Renal cortical epithelial cell (primary cell): ENCODE measurements around the gene PHIP. TPM values are rescaled to one million over a fixed set of nuclear protein-coding genes. Genes with fewer than 3 reads are reported as not detected.
"Not testable (repeated sequence)": the region's sequence is repeated elsewhere in the genome, so short reads cannot be mapped to it uniquely, and the experiment has no call there.

Source experiments
- DNase-seq: peaks from one replicate; pipeline ENCODE4 v3.0.0-alpha.2; 2011; ENCODE audit warnings: low read depth
- total RNA-seq: library from RNA; depleted of rRNA; stranded (reverse); fragments of >200 nt; gene quantifications from 2 replicates; pipeline ENCODE4 v1.2.3, GENCODE V29; 2014

PHIP gene
- 15.1 and 36.9 TPM in 2 replicates for total RNA-seq

- peak; percentile 77 for DNase-seq
Measured at GRCh38 chr6:79078075-79078969, at the start of gene PHIP. Gene PHIP, minus strand, starts transcription at chr6:79078254. Its CDS starts 186 bp downstream, at chr6:79078068.

DNA sequence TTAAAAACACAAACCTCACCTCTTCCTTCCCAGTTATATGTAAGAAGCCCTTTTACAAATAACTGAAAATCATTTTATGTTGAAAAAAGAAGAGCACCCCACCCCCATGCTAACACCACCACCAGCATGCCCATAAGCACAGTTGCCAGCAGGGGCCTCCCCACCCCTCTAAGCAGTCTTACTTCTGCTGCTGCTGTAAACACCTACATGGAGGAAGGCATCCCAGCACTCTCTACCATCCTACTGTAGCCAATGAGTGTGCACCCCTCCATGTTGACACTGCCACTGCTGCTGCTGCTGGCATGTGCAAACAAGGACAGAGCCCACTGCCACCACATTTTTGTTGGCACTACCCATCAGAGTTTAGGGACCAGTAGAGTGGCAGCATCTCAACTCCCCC lies 49.6 kb upstream of the PHIP start:
- DNase-seq: no peak

DNA sequence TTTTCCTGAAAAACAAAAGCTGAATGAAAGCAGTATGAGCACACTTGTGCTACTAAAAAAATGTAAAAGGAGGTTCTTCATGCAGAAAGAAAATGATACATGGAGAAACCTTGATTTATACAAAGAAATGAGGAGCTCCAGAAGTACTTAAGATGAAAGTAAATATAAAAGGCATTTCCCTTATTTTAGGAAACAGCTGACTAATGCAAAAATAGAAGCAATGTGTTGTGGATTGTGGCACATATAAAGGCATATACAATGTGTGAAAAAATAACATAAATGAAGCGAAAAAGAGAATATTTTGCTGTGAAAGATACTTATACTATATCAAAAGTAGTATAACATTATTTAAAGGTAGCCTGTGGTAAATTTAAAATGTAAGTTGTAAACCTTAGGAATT lies 41.2 kb upstream of the PHIP start:
- no peak for DNase-seq

DNA sequence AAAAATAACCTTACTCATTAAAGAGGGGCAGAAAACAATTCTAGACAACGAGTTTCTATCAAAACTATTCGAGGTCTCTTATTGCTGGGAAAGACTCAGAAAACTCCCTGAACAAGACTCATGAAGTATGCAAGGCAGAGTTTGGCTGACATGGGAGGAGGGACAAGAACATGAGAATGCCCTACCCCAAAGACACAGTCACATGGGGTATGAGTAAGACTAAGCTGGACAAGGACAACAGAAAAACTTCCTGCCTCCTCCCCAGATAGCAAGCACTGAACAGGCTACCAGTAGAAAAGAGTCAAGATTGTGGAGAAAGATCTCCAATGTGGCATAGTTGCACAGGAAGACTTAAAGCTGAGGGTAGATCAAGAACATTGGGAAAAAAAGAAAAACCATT lies 39.7 kb upstream of the PHIP start:
- peak; percentile 41 for DNase-seq

DNA sequence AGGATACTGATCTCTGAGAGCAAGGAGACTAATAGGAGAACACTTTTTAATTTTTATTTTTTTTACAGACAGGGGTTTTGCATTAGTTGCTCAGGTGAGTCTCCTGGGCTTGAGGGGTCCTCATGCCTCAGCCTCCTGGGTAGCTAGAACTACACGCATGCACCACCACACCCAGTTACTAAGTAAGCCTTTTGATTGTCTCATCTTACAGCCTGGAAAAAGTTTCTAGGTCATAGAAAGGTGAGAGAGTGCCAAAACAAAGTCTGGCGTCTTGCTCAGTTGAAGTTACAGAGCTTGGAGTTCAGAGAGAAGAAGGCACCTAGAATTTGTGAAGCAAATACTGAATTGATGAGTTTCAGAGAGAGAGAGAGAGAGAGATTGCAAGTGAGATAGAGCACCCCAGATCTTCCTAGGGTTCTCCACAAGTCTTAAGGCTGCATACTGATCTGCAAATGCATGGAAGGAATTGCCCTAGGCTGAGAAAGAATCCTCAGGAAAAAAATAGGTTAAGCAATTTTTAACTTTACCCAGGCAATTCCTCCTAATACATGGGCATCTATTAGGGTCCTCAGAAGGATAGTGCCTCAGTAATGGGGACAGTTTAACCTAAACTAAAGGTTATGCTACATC lies 37.6 kb upstream of the PHIP start:
- DNase-seq: peak; percentile 13

GRCh38 chr6:79111549-79111948 lies 33.5 kb upstream of the PHIP start:
- DNase-seq: no peak

DNA sequence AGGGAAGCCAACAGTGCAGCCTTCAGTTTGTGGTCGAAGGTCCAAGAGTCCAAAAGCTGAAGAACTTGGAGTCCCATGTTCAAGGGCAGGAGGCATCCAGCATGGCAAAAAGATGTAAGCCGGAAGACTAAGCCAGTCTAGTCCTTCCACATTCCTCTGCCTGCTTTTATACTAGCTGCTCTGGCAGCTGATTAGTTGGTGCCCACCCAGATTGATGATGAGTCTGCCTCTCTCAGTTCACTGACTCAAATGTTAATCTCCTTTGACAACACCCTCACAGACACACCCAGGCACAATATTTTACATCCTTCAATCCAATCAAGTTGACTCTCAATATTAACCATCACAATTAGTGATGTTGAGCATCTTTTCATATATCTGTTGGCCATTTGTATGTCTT lies 23.1 kb upstream of the PHIP start:
- no peak for DNase-seq

DNA sequence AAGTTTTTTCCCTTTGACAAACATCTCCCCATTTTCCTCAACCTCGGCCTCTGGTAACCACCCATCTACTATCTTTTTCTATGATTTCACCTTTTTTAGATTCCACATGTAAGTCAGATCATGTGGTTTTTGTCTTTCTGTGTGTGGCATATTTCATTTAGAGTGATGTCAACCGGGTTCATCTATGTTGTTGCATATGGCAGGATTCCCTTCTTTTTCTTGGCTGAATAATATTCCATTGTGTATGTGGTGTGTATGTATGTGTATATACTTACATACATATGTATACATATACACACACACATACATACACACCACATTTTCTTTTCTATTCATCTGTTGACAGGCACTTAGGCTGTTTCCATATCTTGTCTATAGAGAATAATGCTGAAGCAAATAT lies 22.2 kb upstream of the PHIP start:
- DNase-seq: no peak

DNA sequence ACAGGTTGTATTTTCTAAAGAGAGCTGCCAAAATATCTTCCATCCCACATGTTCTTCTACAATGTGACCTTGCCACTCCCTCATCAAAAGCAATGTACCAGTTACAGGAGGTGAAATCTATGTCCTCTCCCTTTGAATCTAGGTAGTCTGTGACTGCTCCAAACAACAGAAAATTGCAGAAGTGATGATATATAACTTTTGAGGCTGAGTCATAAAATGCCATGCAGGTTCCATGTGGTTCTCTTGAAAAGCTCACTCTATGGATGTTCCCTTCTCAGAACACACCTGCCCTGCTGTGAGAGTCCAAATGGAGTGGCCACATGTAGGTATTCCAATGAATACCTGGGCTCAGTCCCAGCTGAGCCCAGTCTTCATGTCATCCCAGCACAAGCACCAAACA lies 16.9 kb upstream of the PHIP start:
- DNase-seq: no peak

GRCh38 chr6:79091801-79092200 lies 13.7 kb upstream of the PHIP start:
- not testable (repeated sequence) for DNase-seq

DNA sequence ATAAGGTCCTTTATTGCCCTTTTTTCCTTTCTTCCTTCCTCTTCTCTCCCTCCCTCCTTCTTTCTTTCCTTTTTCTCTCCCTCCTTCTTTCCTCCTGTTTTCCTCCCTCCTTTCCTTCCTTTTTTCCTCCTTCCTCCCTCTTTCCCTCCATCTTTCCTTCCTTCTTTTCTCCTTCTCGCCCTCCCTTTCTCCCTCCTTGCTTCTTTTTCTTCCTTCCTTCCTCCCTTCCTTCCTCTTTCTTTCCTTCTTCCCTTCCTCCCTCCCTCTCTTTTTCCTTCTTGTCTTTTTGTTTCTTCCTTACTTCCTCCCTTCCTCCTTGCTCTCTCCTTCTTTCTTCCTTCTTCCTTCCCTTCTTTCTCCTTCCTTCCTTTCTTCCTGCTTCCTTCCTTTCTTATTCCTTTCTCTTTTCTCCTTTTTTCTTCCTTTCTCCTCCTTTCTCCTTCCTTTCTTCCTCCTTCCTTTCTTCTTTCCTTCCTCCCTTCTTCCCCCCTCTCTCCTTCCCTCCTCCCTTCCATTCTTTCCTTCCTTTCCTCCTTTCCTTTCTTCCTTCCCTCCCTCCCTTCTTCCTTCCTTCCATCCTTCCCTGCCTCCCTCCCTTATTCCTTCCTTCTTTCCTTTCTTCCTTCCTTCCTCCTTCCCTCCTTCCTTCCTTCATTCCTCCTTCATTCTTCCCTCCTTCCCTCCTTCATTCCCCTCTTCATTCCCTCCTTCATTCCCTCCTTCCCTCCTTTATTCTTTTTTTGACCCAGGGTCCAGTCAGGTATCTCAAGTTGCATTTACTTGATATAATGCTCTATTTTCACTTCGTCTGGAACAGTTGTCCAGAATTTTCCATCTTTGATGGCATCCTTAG lies 11.7 kb upstream of the PHIP start:
- no peak for DNase-seq

DNA sequence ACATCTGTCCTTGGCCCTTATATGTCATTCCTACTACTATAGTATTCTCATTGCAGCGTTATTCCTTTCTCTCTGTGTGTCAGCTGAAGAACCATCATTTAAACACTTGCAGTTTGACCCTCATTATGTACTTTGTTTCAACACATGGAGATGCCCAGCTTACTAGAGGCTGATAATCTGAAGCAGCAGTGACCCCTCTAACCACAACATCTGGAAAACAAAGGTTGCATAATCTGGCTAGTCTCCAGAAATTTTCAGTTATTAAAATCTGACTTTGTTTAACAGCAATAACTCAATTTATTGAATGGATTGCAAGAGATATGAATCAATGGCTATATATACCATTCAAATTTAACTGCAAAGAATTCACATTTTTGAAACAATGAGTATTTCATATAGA lies 6.6 kb upstream of the PHIP start:
- DNase-seq: no peak

GRCh38 chr6:79082304-79082703 lies 4.2 kb upstream of the PHIP start:
- no peak for DNase-seq

DNA sequence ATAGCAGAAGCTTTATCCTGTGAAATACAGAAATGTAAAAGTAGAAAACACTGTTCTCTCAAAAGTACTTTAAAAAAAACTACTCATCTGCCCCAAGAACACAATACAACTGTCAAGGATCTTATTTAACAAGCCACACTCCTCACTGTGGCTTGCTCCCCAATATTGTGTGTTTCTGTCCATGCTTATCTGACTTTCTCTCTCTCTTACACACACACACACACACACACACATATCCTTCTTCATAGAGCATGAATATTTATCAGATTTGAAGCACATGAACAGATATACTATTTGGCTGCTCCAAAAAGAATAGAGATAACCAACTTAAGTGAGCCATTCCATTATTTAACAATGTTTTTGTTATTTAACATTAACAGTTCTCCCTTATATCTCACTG lies 3.6 kb upstream of the PHIP start:
- no peak for DNase-seq

GRCh38 chr6:79079561-79080041 lies 1.5 kb upstream of the PHIP start:
- peak; percentile 56 for DNase-seq

- no peak for DNase-seq
Measured at GRCh38 chr6:79077715-79078074, 359 bp downstream of the PHIP start.

- peak; percentile 90 for DNase-seq
Measured at GRCh38 chr6:79076782-79077641, 1.0 kb downstream of the PHIP start.

GRCh38 chr6:79076160-79076559 lies 1.9 kb downstream of the PHIP start:
- no peak for DNase-seq

- peak; percentile 23 for DNase-seq
Measured at GRCh38 chr6:79073888-79074287, 4.2 kb downstream of the PHIP start.

DNA sequence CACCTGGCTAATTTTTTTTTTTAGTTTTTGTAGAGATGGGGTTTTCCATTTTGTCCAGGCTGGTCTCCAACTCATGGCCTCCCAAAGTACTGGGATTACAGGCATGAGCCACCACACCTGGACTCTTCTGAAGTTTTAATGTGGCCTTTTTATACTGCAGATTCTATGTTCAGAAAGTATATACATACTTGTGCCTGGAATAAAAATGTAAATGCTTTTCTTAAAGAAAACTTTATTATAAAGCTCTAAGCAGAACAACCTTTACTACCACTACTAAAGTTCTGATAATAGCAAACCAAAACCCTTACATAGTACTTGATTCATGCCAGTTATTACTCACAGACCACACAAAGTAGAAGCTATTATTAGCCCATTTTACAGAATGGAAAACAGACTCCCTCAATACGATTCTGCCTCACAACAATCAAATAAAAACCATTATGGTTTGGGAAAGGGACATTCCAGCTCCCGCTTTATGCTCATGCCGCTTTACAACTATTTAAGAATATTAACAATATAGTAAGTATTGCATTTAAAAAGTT lies 5.3 kb downstream of the PHIP start:
- DNase-seq: no peak

- DNase-seq: no peak
Measured at GRCh38 chr6:79071547-79071946, 6.5 kb downstream of the PHIP start.
